CD4-positive, alpha-beta memory T cell (primary cell): ENCODE results near the gene RAET1G. TPM values are rescaled to one million over a fixed set of nuclear protein-coding genes. Genes with fewer than 3 reads are reported as not detected.
"Not testable (repeated sequence)": the region's sequence is repeated elsewhere in the genome, so short reads cannot be mapped to it uniquely, and the experiment has no call there.

Experiments used
- CTCF ChIA-PET: fragments of 350-600 bp; sonication (Branson Sonifier 250); formaldehyde crosslinking; loops from one replicate; lab custom pipeline; 2021; ENCODE audit warnings: inconsistent platforms; ENCODE audit not compliant: partially characterized antibody; lab: Charles Lee
- POLR2A ChIA-PET: fragments of 350-600 bp; sonication (Branson Sonifier 250); formaldehyde crosslinking; loops from one replicate; lab custom pipeline; 2021; ENCODE audit not compliant: partially characterized antibody; lab: Charles Lee
- DNase-seq, 5 donors: peaks; one replicate each; pipeline versions ENCODE4 v3.0.0 to v3.0.0-alpha.2; 2020 to 2022; ENCODE audit warnings: mixed read lengths in 1 of 5
- H3K27ac ChIP-seq: one replicate; pipeline ENCODE4 v1.7.0; 2013; ENCODE audit warnings: low read depth, low read length
- H3K27me3 ChIP-seq: 2 replicates; pipeline ENCODE4 v1.7.0; 2013; ENCODE audit warnings: mild to moderate bottlenecking, low read length, moderate library complexity; ENCODE audit not compliant: insufficient read depth
- H3K36me3 ChIP-seq: 2 replicates; pipeline ENCODE4 v1.7.0; 2013; ENCODE audit warnings: mild to moderate bottlenecking, low read length, moderate library complexity; ENCODE audit not compliant: insufficient read depth
- H3K4me1 ChIP-seq: 2 replicates; pipeline ENCODE4 v1.7.0; 2013; ENCODE audit warnings: mild to moderate bottlenecking, low read length, moderate library complexity; ENCODE audit not compliant: insufficient read depth
- H3K4me3 ChIP-seq, 2 donors: one replicate each; pipeline ENCODE4 v1.7.0; 2013; ENCODE audit warnings: low read length in 2 of 2, mild to moderate bottlenecking in 1 of 2
- H3K9me3 ChIP-seq, 2 donors: one replicate each; pipeline ENCODE4 v1.7.0; 2013; ENCODE audit warnings: low read length in 2 of 2, control low read depth in 1 of 2; ENCODE audit not compliant: control insufficient read depth in 1 of 2
- H3K27ac Mint-ChIP-seq, 7 donors: one replicate each; pipeline ENCODE4 v1.8.0; 2020 to 2021; ENCODE audit warnings: mixed read lengths in 7 of 7, mild to moderate bottlenecking in 6 of 7, inconsistent platforms in 3 of 7, moderate library complexity in 3 of 7
- H3K27me3 Mint-ChIP-seq, 2 donors: one replicate each; pipeline ENCODE4 v1.8.0; 2020 to 2021; ENCODE audit warnings: mixed read lengths in 2 of 2
- H3K36me3 Mint-ChIP-seq, 2 donors: one replicate each; pipeline ENCODE4 v1.8.0; 2020 to 2021; ENCODE audit warnings: mixed read lengths in 2 of 2, inconsistent platforms in 1 of 2, mild to moderate bottlenecking in 1 of 2
- H3K4me1 Mint-ChIP-seq, 4 donors: one replicate each; pipeline ENCODE4 v1.8.0; 2020 to 2021; ENCODE audit warnings: mixed read lengths in 4 of 4, mild to moderate bottlenecking in 1 of 4
- H3K4me3 Mint-ChIP-seq, 8 donors: one replicate each; pipeline ENCODE4 v1.8.0; 2020 to 2021; ENCODE audit warnings: mixed read lengths in 8 of 8, mild to moderate bottlenecking in 7 of 8, moderate library complexity in 6 of 8, inconsistent platforms in 3 of 8
- H3K9me3 Mint-ChIP-seq, 8 donors: one replicate each; pipeline ENCODE4 v1.8.0; 2020 to 2021; ENCODE audit warnings: mixed read lengths in 8 of 8, mild to moderate bottlenecking in 5 of 8, inconsistent platforms in 3 of 8, moderate library complexity in 1 of 8
- intact Hi-C: fragments of 100-400 bp; cut with micrococcal nuclease; formaldehyde crosslinking; loops from one replicate; pipeline ENCODE4 v1.15.1; 2023
- polyA plus RNA-seq, 2 donors: library from polyadenylated mRNA; unstranded; fragments of 300-500 nt; fragmentation: Illumina TruSeq; gene quantifications; one replicate each; pipeline ENCODE4 v1.2.3, GENCODE V29; 2021
- total RNA-seq, 2 experiments: library from RNA; stranded (reverse); gene quantifications; one replicate each; pipeline ENCODE4 v1.2.3, GENCODE V29; 2021

The RAET1G gene
- total and polyA plus RNA-seq, 4 experiments from 2014 or later, result not detected

- DNase-seq, result peak in 4 of 5 donors; percentile 32 to 57 (median 35)
- Histone ChIP-seq H3K9me3 (no peaks in the 10 kb centered on the region), H3K27me3 (peaks cover 44% of the 10 kb centered on the region), H3K4me3 (no peak overlapping the region), H3K36me3 (no peaks in the 10 kb centered on the region), H3K27ac (no peak overlapping the region), H3K4me1 (peaks cover 30% of the 10 kb centered on the region)
- peaks cover 0 to 3% (median 0%) of the 10 kb centered on the region in 8 donors for H3K9me3 Mint-ChIP-seq
- H3K36me3 Mint-ChIP-seq, result peaks cover 0 to 3% of the 10 kb centered on the region in 2 donors
- peaks cover 52 to 74% of the 10 kb centered on the region in 2 donors for H3K27me3 Mint-ChIP-seq
- H3K27ac Mint-ChIP-seq, result peak overlapping the region in 1 of 7 donors; percentile 49
- H3K4me1 Mint-ChIP-seq, result peaks cover 14 to 36% (median 23%) of the 10 kb centered on the region in 4 donors
- peak overlapping the region in 3 of 8 donors; percentile 2 to 44 (median 7) for H3K4me3 Mint-ChIP-seq
- intact Hi-C loops, result no loop called here
- ChIA-PET POLR2A (no interaction called here), CTCF (no interaction called here)
Observed at GRCh38 chr6:149961728-149962425, 39.0 kb upstream of the RAET1G start.

DNA sequence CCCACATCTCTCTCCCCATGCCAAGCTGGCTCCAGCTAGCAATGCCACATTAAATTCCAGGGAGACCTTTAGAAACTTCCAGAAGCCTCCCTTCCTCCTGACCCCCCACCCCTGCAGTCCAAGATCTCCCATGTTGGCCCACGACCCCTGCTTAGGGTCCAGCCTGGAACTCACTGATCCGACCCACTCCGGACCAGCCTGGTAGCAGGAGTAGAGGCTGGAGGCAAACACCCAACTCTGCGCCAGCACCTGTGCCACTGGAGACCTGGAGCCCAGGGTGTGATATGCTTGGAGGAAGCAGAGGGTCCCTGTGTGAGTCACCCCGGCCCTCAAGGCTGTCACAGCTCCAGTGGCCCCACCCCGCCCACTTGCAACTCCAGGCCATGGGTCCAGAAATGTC lies 37.6 kb upstream of the RAET1G start:
- H3K9me3 ChIP-seq, result no peaks in the 10 kb centered on the region
- intact Hi-C loops, result no loop called here
- Mint-ChIP-seq H3K27ac (no peak overlapping the region), H3K9me3 (peaks cover 0 to 5% (median 0%) of the 10 kb centered on the region in 8 donors), H3K4me1 (peaks cover 14 to 31% (median 22%) of the 10 kb centered on the region in 4 donors), H3K4me3 (no peak overlapping the region), H3K27me3 (peaks cover 54 to 73% of the 10 kb centered on the region in 2 donors), H3K36me3 (peaks cover 0 to 3% of the 10 kb centered on the region in 2 donors)
- ChIA-PET POLR2A (interaction anchor here (0.7 kb wide), 1 partner anchor 1373 kb away, joined by 4 read pairs; no protein-coding TSS in a partner anchor), CTCF (interaction anchor here (2.9 kb wide), 1 partner anchor 57 kb away, joined by 9 read pairs; no protein-coding TSS in a partner anchor)
- H3K36me3 ChIP-seq, result no peaks in the 10 kb centered on the region
- H3K4me1 ChIP-seq, result peaks cover 29% of the 10 kb centered on the region
- peaks cover 46% of the 10 kb centered on the region for H3K27me3 ChIP-seq
- DNase-seq, result no peak
- H3K4me3 ChIP-seq, result no peak overlapping the region
- H3K27ac ChIP-seq, result no peak overlapping the region

DNA sequence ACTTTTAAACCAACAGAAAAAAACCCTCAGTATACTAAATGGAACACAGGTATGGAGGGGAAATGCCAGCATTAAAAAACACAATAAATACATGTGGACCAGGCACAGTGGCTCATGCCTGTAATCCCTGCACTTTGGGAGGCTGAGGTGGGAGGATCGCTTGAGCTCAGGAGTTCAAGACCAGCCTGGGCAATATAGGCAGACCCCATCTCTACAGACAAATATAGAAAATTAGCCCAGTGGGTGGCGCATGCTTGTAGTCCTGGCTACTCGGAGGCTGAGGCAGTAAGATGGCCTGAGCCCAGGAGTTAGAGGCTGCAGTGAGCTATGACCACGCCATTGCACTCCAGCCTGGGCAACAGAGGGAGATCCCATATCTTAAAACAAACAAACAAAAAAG lies 36.9 kb upstream of the RAET1G start:
- POLR2A ChIA-PET, H3K36me3 ChIP-seq, intact Hi-C loops, H3K9me3 ChIP-seq, H3K9me3 Mint-ChIP-seq, DNase-seq, H3K27ac ChIP-seq, H3K4me3 ChIP-seq, H3K27ac Mint-ChIP-seq, H3K36me3 Mint-ChIP-seq, H3K4me3 Mint-ChIP-seq: not testable (repeated sequence)
- peaks cover 55 to 72% of the 10 kb centered on the region in 2 donors for H3K27me3 Mint-ChIP-seq
- peaks cover 13 to 31% (median 22%) of the 10 kb centered on the region in 4 donors for H3K4me1 Mint-ChIP-seq
- Histone ChIP-seq H3K27me3 (peaks cover 41% of the 10 kb centered on the region), H3K4me1 (peaks cover 23% of the 10 kb centered on the region)
- CTCF ChIA-PET, result interaction anchor here (2.9 kb wide), 1 partner anchor 57 kb away, joined by 9 read pairs; no protein-coding TSS in a partner anchor

DNA sequence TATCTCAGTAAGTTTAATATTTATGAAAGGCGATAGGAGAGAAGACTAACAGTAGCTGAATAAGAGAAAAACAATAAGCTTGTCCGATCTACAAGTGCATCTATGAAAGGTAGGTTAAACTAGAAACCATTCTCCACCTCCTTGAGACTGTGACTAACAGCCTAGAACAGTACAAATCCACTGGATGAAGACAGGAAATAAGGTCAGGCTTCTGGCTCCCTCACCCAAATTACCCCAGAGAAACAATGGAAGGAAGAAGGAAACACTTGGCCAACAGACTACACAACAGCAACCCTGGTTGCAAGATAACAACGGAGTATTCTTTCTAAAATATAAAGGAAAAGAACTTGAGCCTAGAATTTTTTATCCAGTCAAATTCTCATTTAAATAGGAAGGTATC lies 35.2 kb upstream of the RAET1G start:
- H3K36me3 ChIP-seq, intact Hi-C loops, H3K4me3 Mint-ChIP-seq, H3K27ac Mint-ChIP-seq, POLR2A ChIA-PET, H3K9me3 Mint-ChIP-seq, H3K36me3 Mint-ChIP-seq, H3K9me3 ChIP-seq, H3K4me3 ChIP-seq, H3K27ac ChIP-seq, DNase-seq: not testable (repeated sequence)
- peaks cover 2 to 22% (median 10%) of the 10 kb centered on the region in 4 donors for H3K4me1 Mint-ChIP-seq
- CTCF ChIA-PET, result interaction anchor here (2.9 kb wide), 1 partner anchor 59 kb away, joined by 9 read pairs; no protein-coding TSS in a partner anchor
- H3K27me3 Mint-ChIP-seq, result peaks cover 50 to 63% of the 10 kb centered on the region in 2 donors
- Histone ChIP-seq H3K27me3 (peaks cover 36% of the 10 kb centered on the region), H3K4me1 (peaks cover 14% of the 10 kb centered on the region)

DNA sequence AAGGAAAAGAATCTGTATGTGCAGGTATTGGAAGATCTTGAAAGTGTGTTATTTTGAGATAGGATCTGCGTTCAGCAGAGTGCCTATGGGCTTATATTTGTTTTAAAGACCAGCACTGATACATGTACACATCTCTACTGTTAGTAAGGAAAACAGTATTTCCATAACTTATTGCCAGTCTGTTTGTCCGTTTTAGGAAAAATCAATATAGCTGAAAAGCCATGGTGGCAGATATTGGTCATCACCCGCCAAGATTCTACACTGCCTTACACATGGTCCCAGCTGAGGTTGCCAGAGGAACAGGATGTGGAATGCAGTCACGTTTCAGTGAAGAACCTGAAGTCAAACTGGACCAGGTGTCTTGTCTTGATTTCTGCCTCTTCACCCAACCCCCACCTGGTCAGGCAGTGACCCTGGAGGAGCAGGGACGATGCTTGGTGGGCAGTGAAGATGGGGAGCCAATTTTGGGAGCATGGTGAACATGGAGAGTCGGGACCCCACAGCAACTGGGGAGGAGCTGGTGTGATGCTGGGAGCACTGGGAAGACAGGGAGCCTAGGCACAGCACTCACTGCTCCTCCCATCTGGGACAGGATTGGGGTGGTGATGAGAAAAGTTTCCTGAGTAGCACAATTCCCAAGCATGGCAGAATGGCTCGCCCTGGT lies 32.9 kb upstream of the RAET1G start:
- H3K36me3 Mint-ChIP-seq, intact Hi-C loops, H3K9me3 Mint-ChIP-seq, H3K27ac ChIP-seq, H3K4me3 ChIP-seq, H3K27ac Mint-ChIP-seq, H3K9me3 ChIP-seq, H3K4me1 ChIP-seq, POLR2A ChIA-PET, H3K36me3 ChIP-seq, H3K4me3 Mint-ChIP-seq, DNase-seq: not testable (repeated sequence)
- H3K27me3 ChIP-seq, result peaks cover 38% of the 10 kb centered on the region
- CTCF ChIA-PET, result interaction anchor here (1.2 kb wide), 1 partner anchor 54 kb away, joined by 3 read pairs; no protein-coding TSS in a partner anchor
- H3K4me1 Mint-ChIP-seq, result peaks cover 2 to 19% (median 7%) of the 10 kb centered on the region in 4 donors
- H3K27me3 Mint-ChIP-seq, result peaks cover 63 to 67% of the 10 kb centered on the region in 2 donors

DNA sequence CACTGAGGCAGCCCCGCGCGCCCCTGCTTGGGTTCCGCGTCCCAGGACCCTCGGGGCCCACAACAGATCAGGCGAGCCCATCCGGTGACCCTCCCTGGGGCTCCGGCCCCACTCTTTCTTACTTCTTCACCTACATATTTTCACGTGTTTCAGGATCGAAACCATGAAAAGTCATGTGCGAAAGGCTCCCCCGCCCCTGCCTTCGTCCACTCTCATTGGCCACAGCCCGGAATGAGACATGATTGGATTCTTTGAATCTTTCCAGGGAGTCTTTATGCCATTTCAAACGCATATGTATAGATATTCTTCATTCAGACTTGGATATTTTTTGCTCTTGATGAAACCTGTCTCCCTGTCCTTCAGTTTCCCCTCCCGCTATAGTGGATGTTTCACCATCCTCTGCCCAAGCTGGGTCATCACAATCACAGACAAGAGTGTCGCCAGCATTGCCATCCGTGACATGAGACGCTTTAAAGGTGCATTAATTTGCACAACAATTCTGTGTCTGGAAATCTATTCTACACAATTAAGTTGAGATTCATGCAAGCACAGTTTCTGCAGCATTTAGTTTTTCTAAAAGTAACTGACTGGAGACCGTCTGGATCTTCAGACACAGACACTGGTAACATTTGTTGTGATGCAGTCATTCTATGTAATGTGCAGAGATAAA lies 32.2 kb upstream of the RAET1G start:
- peaks cover 2 to 19% (median 7%) of the 10 kb centered on the region in 4 donors for H3K4me1 Mint-ChIP-seq
- intact Hi-C loops, H3K9me3 Mint-ChIP-seq, H3K36me3 Mint-ChIP-seq, H3K9me3 ChIP-seq, DNase-seq, H3K4me1 ChIP-seq, H3K27ac Mint-ChIP-seq, H3K4me3 ChIP-seq, H3K36me3 ChIP-seq, CTCF ChIA-PET, H3K27ac ChIP-seq, POLR2A ChIA-PET: not testable (repeated sequence)
- peaks cover 64 to 68% of the 10 kb centered on the region in 2 donors for H3K27me3 Mint-ChIP-seq
- peak overlapping the region in 6 of 8 donors; percentile 19 to 85 (median 50) for H3K4me3 Mint-ChIP-seq
- H3K27me3 ChIP-seq, result peaks cover 38% of the 10 kb centered on the region
